GM03348 (cell line): Measurements from ENCODE around the gene IFIT3.

Experiments used
- DNase-seq: peaks from one replicate; pipeline ENCODE4 v3.0.0; 2012; ENCODE audit warnings: low spot score

Gene IFIT3

GRCh38 chr10:89360157-89360556, 32.4 kb downstream of the IFIT3 start:
- DNase-seq, result no peak

GRCh38 chr10:89362929-89363328, 35.1 kb downstream of the IFIT3 start:
- DNase-seq, result no peak

- no peak for DNase-seq
Measured at GRCh38 chr10:89363729-89364442, 36.1 kb downstream of the IFIT3 start.

GRCh38 chr10:89364531-89364930, 36.7 kb downstream of the IFIT3 start:
- no peak for DNase-seq

GRCh38 chr10:89367529-89367928, 39.7 kb downstream of the IFIT3 start:
- DNase-seq, result no peak

- DNase-seq, result no peak
Measured at GRCh38 chr10:89368129-89368528, 40.3 kb downstream of the IFIT3 start.

GRCh38 chr10:89369156-89370105, 41.6 kb downstream of the IFIT3 start:
- peak; percentile 62 for DNase-seq

GRCh38 chr10:89371079-89371478, 43.3 kb downstream of the IFIT3 start:
- DNase-seq, result no peak

GRCh38 chr10:89371987-89372386, 44.2 kb downstream of the IFIT3 start:
- no peak for DNase-seq

- peak; percentile 80 for DNase-seq
Measured at GRCh38 chr10:89373916-89374711, 46.3 kb downstream of the IFIT3 start.

- no peak for DNase-seq
Measured at GRCh38 chr10:89374713-89375141, 46.9 kb downstream of the IFIT3 start.

- DNase-seq, result no peak
Measured at GRCh38 chr10:89377705-89378637, 50.2 kb downstream of the IFIT3 start, which contains the start of gene IFIT1B. TSS of gene IFIT1B (plus strand) at chr10:89378056. CDS start at chr10:89378136, 80 bp downstream.

- no peak for DNase-seq
Measured at GRCh38 chr10:89379103-89379502, 51.3 kb downstream of the IFIT3 start.

- DNase-seq, result no peak
Measured at GRCh38 chr10:89382757-89383156, 55.0 kb downstream of the IFIT3 start.

- peak; percentile 27 for DNase-seq
Measured at GRCh38 chr10:89384474-89385340, 56.9 kb downstream of the IFIT3 start.

- peak; percentile 5 for DNase-seq
Measured at GRCh38 chr10:89388806-89389205, 61.0 kb downstream of the IFIT3 start.

GRCh38 chr10:89389254-89389653, 61.5 kb downstream of the IFIT3 start:
- peak; percentile 53 for DNase-seq
